BLaER1 treated with 17β-estradiol and CSF1 and Interleukin-3, amounts not matched to agents 10 nM and 100 nM (cell line): ENCODE data around the gene SMG6.

ENCODE experiments used
- H3K27ac ChIP-seq, 11 experiments: shearing (Covaris generic); formaldehyde crosslinking; 2 replicates each; pipeline ENCODE4 v1.8.1; 2022
- H3K27me3 ChIP-seq, 11 experiments: shearing (Covaris generic); formaldehyde crosslinking; 2 replicates each; pipeline ENCODE4 v1.8.1; 2022
- H3K36me3 ChIP-seq, 11 experiments: shearing (Covaris generic); formaldehyde crosslinking; 2 replicates each; pipeline ENCODE4 v1.8.1; 2022
- H3K4me1 ChIP-seq, 10 experiments: shearing (Covaris generic); formaldehyde crosslinking; 2 replicates each; pipeline ENCODE4 v1.8.1; 2022
- H3K4me2 ChIP-seq, 11 experiments: shearing (Covaris generic); formaldehyde crosslinking; 2 replicates each; pipeline ENCODE4 v1.8.1; 2022
- H3K4me3 ChIP-seq, 10 experiments: shearing (Covaris generic); formaldehyde crosslinking; 2 replicates each; pipeline ENCODE4 v1.8.1; 2022
- H3K9ac ChIP-seq, 11 experiments: shearing (Covaris generic); formaldehyde crosslinking; 2 replicates each; pipeline ENCODE4 v1.8.1; 2022
- H3K9me3 ChIP-seq, 11 experiments: shearing (Covaris generic); formaldehyde crosslinking; replicated peaks in 1 of 11; 2 replicates each; pipeline ENCODE4 v1.8.1; 2022
- H4K20me1 ChIP-seq, 11 experiments: shearing (Covaris generic); formaldehyde crosslinking; 2 replicates each; pipeline ENCODE4 v1.8.1; 2022
- Cebpa-rat ChIP-seq, 11 experiments: shearing (Covaris generic); IDR thresholded peaks; 2 replicates each; pipeline ENCODE4 v1.8.1; 2022

Gene SMG6

DNA sequence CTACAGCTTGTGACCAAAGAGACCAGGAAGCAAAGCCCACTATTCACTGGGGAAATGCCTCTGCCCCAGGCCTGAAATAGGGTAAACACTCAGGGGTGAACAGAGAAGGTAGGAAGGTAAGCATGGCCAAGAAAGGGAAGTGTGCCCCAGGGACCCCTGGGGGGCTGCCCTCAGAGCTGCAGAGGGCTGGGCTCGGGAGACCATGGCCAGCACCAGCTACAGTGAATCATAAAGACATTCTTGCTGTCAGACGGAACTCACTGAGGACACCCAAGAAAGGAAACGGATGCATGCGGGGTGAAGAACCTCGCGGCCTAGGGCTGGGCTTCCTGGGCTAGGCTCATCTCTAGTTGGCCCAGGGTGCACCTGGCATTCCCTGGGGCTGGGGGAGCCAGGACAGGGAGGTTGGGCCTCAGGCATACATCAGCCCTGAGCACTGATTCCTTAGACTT, 239.0 kb downstream of the SMG6 start:
- Histone ChIP-seq H3K9me3 (no peaks in the 10 kb centered on the region), H4K20me1 (peaks cover 0 to 63% (median 11%) of the 10 kb centered on the region in 11 experiments; a peak in 8 of 22 replicates), H3K4me3 (peak overlapping the region in 4 of 10 experiments; percentile 1 to 42 (median 12); a peak in 4 of 20 replicates), H3K9ac (peak overlapping the region in 8 of 11 experiments; percentile 28 to 76 (median 62); a peak in 15 of 22 replicates), H3K36me3 (peaks cover 12 to 58% (median 36%) of the 10 kb centered on the region in 11 experiments; a peak in 19 of 22 replicates), H3K4me1 (peaks cover 81 to 100% (median 100%) of the 10 kb centered on the region in 10 experiments), H3K27me3 (peaks cover 0 to 24% (median 14%) of the 10 kb centered on the region in 11 experiments; a peak in 15 of 22 replicates), H3K4me2 (peak overlapping the region; percentile 74 to 100 (median 94)), H3K27ac (peak overlapping the region in 10 of 11 experiments; percentile 2 to 83 (median 70); a peak in 17 of 22 replicates)
- TF ChIP-seq Cebpa-rat (IDR thresholded peaks at IDR 0.05), result no peak

GRCh38 chr17:2064147-2064489, 239.5 kb downstream of the SMG6 start:
- Histone ChIP-seq H3K9ac (peak overlapping the region in 9 of 11 experiments; percentile 1 to 76 (median 60); a peak in 13 of 22 replicates), H4K20me1 (peaks cover 0 to 63% (median 11%) of the 10 kb centered on the region in 11 experiments; a peak in 8 of 22 replicates), H3K4me3 (peak overlapping the region in 4 of 10 experiments; percentile 1 to 42 (median 12); a peak in 4 of 20 replicates), H3K4me2 (peak overlapping the region; percentile 74 to 100 (median 94)), H3K36me3 (peaks cover 12 to 58% (median 36%) of the 10 kb centered on the region in 11 experiments; a peak in 19 of 22 replicates), H3K27me3 (peaks cover 0 to 27% (median 16%) of the 10 kb centered on the region in 11 experiments; a peak in 15 of 22 replicates), H3K4me1 (peaks cover 84 to 100% (median 99%) of the 10 kb centered on the region in 10 experiments), H3K27ac (peak overlapping the region in 9 of 11 experiments; percentile 27 to 83 (median 71); a peak in 17 of 22 replicates), H3K9me3 (no peaks in the 10 kb centered on the region)
- no peak for TF ChIP-seq Cebpa-rat (IDR thresholded peaks at IDR 0.05)

GRCh38 chr17:2063261-2064146, 240.1 kb downstream of the SMG6 start:
- H3K27ac ChIP-seq, result peak overlapping the region in 8 of 11 experiments; percentile 59 to 83 (median 74); a peak in 15 of 22 replicates
- peak overlapping the region in 9 of 11 experiments; percentile 1 to 76 (median 60); a peak in 12 of 22 replicates for H3K9ac ChIP-seq
- no peaks in the 10 kb centered on the region for H3K9me3 ChIP-seq

GRCh38 chr17:2062571-2063183, 240.9 kb downstream of the SMG6 start:
- H3K4me3 ChIP-seq, result no peak overlapping the region
- H4K20me1 ChIP-seq, result peaks cover 8 to 59% (median 16%) of the 10 kb centered on the region in 11 experiments; a peak in 19 of 22 replicates
- peaks cover 8 to 41% (median 31%) of the 10 kb centered on the region in 11 experiments for H3K27me3 ChIP-seq
- peak overlapping the region; percentile 74 to 100 (median 94); a peak in 21 of 22 replicates for H3K4me2 ChIP-seq
- H3K27ac ChIP-seq, result peak overlapping the region in 1 of 11 experiments; percentile 78; a peak in 3 of 22 replicates
- TF ChIP-seq Cebpa-rat (IDR thresholded peaks at IDR 0.05), result no peak
- H3K36me3 ChIP-seq, result peaks cover 12 to 48% (median 38%) of the 10 kb centered on the region in 11 experiments; a peak in 20 of 22 replicates
- H3K4me1 ChIP-seq, result peaks cover 78 to 100% (median 98%) of the 10 kb centered on the region in 10 experiments
- H3K9ac ChIP-seq, result peak overlapping the region in 8 of 11 experiments; percentile 1 to 67 (median 18); a peak in 7 of 22 replicates
- H3K9me3 ChIP-seq, result no peaks in the 10 kb centered on the region

More at GRCh38 chr17:2063261-2064146, 240.1 kb downstream of the SMG6 start:
- Histone ChIP-seq H3K27me3 (peaks cover 0 to 33% (median 22%) of the 10 kb centered on the region in 11 experiments; a peak in 19 of 22 replicates), H3K4me3 (peak overlapping the region in 3 of 10 experiments; percentile 1 to 42 (median 19); a peak in 3 of 20 replicates), H3K4me1 (peaks cover 79 to 100% (median 98%) of the 10 kb centered on the region in 10 experiments), H4K20me1 (peaks cover 0 to 59% (median 11%) of the 10 kb centered on the region in 11 experiments; a peak in 13 of 22 replicates), H3K4me2 (peak overlapping the region; percentile 74 to 100 (median 94)), H3K36me3 (peaks cover 12 to 55% (median 36%) of the 10 kb centered on the region in 11 experiments; a peak in 19 of 22 replicates)
- TF ChIP-seq Cebpa-rat (IDR thresholded peaks at IDR 0.05), result no peak

DNA sequence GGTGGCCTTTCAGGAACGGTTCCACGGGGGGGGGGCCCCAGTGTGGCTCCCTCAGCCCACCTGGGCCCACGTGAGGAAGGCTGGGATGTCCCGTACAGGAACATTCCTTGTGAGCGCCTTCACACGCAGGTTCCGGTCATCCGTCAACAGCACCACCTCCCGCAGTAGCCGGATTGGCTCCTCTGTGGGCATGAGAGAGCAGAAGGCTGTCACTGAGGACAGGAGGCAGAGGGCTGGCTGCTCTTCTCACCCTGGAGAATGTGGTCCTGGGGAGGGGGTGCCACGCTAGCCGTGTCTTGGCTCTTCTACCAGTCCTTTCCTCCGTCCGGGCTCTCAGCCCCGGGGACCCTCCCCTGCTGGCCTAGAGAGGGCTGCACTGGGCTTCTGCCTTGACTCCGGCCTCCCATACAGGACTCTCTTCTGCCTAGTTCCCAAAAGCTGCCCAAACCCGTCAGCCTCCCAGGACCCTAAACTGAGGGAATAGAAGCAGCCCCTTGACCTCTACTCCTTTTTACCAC, 242.1 kb downstream of the SMG6 start:
- Histone ChIP-seq H3K4me3 (no peak overlapping the region), H3K4me1 (peaks cover 78 to 100% (median 98%) of the 10 kb centered on the region in 10 experiments), H3K27ac (no peak overlapping the region), H3K4me2 (peak overlapping the region in 10 of 11 experiments; percentile 93 to 100 (median 99); a peak in 19 of 22 replicates), H3K9me3 (no peaks in the 10 kb centered on the region), H3K36me3 (peaks cover 12 to 48% (median 39%) of the 10 kb centered on the region in 11 experiments; a peak in 20 of 22 replicates), H3K27me3 (peaks cover 20 to 53% (median 42%) of the 10 kb centered on the region in 11 experiments), H3K9ac (peak overlapping the region in 1 of 11 experiments; percentile 14; a peak in 1 of 22 replicates), H4K20me1 (peaks cover 19 to 62% (median 28%) of the 10 kb centered on the region in 11 experiments; a peak in 20 of 22 replicates)
- no peak for TF ChIP-seq Cebpa-rat (IDR thresholded peaks at IDR 0.05)

- Histone ChIP-seq H3K27ac (no peak overlapping the region), H3K27me3 (peaks cover 26 to 60% (median 49%) of the 10 kb centered on the region in 11 experiments), H3K4me2 (peak overlapping the region; percentile 93 to 100 (median 99)), H3K4me1 (peaks cover 77 to 100% (median 97%) of the 10 kb centered on the region in 10 experiments), H3K9ac (peak overlapping the region in 2 of 11 experiments; percentile 14 to 18; a peak in 1 of 22 replicates), H4K20me1 (peaks cover 25 to 68% (median 33%) of the 10 kb centered on the region in 11 experiments; a peak in 20 of 22 replicates), H3K4me3 (no peak overlapping the region), H3K36me3 (peaks cover 9 to 43% (median 33%) of the 10 kb centered on the region in 11 experiments; a peak in 20 of 22 replicates), H3K9me3 (no peaks in the 10 kb centered on the region)
- TF ChIP-seq Cebpa-rat (IDR thresholded peaks at IDR 0.05), result no peak
Observed at GRCh38 chr17:2060681-2061440, 242.7 kb downstream of the SMG6 start.

DNA sequence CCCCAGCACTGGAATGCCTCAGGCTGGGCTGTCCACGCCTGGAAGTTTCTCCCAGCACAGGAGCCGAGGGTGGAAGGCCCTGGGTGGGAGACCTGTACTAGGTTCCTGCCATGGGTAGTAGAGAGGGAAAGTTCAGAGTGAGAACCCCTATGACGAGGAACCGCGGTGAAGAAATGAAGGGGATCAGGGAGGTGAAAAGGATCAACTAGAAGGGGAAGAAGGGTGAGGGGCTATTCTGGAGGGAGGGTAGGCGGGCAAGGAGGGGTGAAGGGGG, 243.3 kb downstream of the SMG6 start:
- Histone ChIP-seq H4K20me1 (peaks cover 26 to 69% (median 36%) of the 10 kb centered on the region in 11 experiments; a peak in 20 of 22 replicates), H3K36me3 (peaks cover 3 to 37% (median 28%) of the 10 kb centered on the region in 11 experiments; a peak in 20 of 22 replicates), H3K4me2 (peak overlapping the region; percentile 93 to 100 (median 99)), H3K4me3 (0 out of 20 replicates have a peak overlapping the region, but pooled peaks of 1 of the 10 experiments have one; percentile 76), H3K27ac (peak overlapping the region in 2 of 11 experiments; percentile 40 to 56; a peak in 2 of 22 replicates), H3K27me3 (peaks cover 30 to 65% (median 54%) of the 10 kb centered on the region in 11 experiments), H3K9me3 (no peaks in the 10 kb centered on the region), H3K9ac (0 out of 22 replicates have a peak overlapping the region, but pooled peaks of 2 of the 11 experiments have one; percentile 18 to 62), H3K4me1 (peaks cover 72 to 98% (median 95%) of the 10 kb centered on the region in 10 experiments)
- TF ChIP-seq Cebpa-rat (IDR thresholded peaks at IDR 0.05), result no peak
